Endothelial cell of umbilical vein (primary cell): ENCODE data around the gene CNTNAP1.

ENCODE experiments used
- FOS ChIP-seq: IDR thresholded peaks from 2 replicates; pipeline ENCODE4 v1.6.1; 2011; ENCODE audit warnings: mild to moderate bottlenecking, low read length, moderate library complexity, borderline replicate concordance; ENCODE audit not compliant: insufficient read depth
- MYC ChIP-seq: IDR thresholded peaks from one replicate; pipeline ENCODE4 v1.6.1; 2011; ENCODE audit warnings: mild to moderate bottlenecking, low read depth, low read length
- POLR2A ChIP-seq: IDR thresholded peaks from 2 replicates; pipeline ENCODE4 v1.6.1; 2012; ENCODE audit warnings: low read depth, mild to moderate bottlenecking, control low read depth, low read length
- POLR2AphosphoS5 ChIP-seq: IDR thresholded peaks from 2 replicates; pipeline ENCODE4 v1.6.1; 2012; ENCODE audit warnings: low read depth, mild to moderate bottlenecking, control low read depth, low read length, moderate library complexity; ENCODE audit not compliant: insufficient read depth
- TF ChIP-seq, protein P1 (sequence below), 2 donors: IDR thresholded peaks; 1 replicate in 1 of 2; 2 replicates in 1 of 2; pipeline ENCODE4 v1.5.1; 2011; ENCODE audit warnings: low read length in 2 of 2, mild to moderate bottlenecking in 2 of 2, moderate library complexity in 2 of 2, control low read depth in 1 of 2, inconsistent platforms in 1 of 2, low read depth in 1 of 2; ENCODE audit not compliant: insufficient read depth in 1 of 2; ENCODE audit errors: extremely low read depth in 1 of 2
- TF ChIP-seq, protein P2 (sequence below): IDR thresholded peaks from 2 replicates; pipeline ENCODE4 v1.6.1; 2011; ENCODE audit not compliant: insufficient read depth, insufficient read length

GRCh38 chr17:42678951-42679491, 3.3 kb upstream of the CNTNAP1 start:
- TF ChIP-seq, protein P1, sequence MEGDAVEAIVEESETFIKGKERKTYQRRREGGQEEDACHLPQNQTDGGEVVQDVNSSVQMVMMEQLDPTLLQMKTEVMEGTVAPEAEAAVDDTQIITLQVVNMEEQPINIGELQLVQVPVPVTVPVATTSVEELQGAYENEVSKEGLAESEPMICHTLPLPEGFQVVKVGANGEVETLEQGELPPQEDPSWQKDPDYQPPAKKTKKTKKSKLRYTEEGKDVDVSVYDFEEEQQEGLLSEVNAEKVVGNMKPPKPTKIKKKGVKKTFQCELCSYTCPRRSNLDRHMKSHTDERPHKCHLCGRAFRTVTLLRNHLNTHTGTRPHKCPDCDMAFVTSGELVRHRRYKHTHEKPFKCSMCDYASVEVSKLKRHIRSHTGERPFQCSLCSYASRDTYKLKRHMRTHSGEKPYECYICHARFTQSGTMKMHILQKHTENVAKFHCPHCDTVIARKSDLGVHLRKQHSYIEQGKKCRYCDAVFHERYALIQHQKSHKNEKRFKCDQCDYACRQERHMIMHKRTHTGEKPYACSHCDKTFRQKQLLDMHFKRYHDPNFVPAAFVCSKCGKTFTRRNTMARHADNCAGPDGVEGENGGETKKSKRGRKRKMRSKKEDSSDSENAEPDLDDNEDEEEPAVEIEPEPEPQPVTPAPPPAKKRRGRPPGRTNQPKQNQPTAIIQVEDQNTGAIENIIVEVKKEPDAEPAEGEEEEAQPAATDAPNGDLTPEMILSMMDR (IDR thresholded peaks at IDR 0.05; ENCODE audit: extremely low read depth in 1 of 2, insufficient read depth in 1 of 2, low read depth in 1 of 2, low read length in 2 of 2): no peak
- TF ChIP-seq POLR2A: no peak
- TF ChIP-seq, protein P2, sequence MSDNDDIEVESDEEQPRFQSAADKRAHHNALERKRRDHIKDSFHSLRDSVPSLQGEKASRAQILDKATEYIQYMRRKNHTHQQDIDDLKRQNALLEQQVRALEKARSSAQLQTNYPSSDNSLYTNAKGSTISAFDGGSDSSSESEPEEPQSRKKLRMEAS: no peak
- TF ChIP-seq FOS: no peak
- no peak for TF ChIP-seq POLR2AphosphoS5
- no peak for TF ChIP-seq MYC
